ENCODE measurements around the gene GPX6.

Gene GPX6, protein sequence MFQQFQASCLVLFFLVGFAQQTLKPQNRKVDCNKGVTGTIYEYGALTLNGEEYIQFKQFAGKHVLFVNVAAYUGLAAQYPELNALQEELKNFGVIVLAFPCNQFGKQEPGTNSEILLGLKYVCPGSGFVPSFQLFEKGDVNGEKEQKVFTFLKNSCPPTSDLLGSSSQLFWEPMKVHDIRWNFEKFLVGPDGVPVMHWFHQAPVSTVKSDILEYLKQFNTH

DNA sequence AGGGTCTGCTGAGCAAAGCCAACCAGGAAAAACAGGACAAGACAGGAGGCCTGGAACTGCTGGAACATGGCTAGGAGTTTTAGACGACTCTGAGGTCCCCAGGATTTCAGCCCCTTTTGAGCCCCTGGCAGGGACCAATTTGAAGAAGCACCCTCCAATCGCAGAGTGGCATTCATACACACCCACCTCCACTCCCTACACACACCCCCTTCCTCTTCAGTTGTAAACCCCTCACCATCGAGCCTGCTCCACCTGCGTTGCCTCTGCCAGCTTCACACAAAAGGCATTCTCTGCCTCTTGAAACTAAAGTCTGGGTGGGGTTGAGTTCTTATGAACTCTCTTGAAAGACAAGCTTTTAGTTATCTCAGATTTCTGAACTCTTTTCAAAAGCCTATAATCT, at the start of gene GPX6:
GPX6 (minus strand) TSS at position 118 of the 400 bp plus-strand sequence; CDS start at position 68, 50 bp downstream.
- no peak within 1 kb of the TSS for H3K27ac ChIP-seq
- TF ChIP-seq, protein P1, sequence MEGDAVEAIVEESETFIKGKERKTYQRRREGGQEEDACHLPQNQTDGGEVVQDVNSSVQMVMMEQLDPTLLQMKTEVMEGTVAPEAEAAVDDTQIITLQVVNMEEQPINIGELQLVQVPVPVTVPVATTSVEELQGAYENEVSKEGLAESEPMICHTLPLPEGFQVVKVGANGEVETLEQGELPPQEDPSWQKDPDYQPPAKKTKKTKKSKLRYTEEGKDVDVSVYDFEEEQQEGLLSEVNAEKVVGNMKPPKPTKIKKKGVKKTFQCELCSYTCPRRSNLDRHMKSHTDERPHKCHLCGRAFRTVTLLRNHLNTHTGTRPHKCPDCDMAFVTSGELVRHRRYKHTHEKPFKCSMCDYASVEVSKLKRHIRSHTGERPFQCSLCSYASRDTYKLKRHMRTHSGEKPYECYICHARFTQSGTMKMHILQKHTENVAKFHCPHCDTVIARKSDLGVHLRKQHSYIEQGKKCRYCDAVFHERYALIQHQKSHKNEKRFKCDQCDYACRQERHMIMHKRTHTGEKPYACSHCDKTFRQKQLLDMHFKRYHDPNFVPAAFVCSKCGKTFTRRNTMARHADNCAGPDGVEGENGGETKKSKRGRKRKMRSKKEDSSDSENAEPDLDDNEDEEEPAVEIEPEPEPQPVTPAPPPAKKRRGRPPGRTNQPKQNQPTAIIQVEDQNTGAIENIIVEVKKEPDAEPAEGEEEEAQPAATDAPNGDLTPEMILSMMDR (conservative IDR thresholded peaks at IDR 0.05) = no peak
- no peak for TF ChIP-seq ZFX (IDR thresholded peaks at IDR 0.05)

DNA sequence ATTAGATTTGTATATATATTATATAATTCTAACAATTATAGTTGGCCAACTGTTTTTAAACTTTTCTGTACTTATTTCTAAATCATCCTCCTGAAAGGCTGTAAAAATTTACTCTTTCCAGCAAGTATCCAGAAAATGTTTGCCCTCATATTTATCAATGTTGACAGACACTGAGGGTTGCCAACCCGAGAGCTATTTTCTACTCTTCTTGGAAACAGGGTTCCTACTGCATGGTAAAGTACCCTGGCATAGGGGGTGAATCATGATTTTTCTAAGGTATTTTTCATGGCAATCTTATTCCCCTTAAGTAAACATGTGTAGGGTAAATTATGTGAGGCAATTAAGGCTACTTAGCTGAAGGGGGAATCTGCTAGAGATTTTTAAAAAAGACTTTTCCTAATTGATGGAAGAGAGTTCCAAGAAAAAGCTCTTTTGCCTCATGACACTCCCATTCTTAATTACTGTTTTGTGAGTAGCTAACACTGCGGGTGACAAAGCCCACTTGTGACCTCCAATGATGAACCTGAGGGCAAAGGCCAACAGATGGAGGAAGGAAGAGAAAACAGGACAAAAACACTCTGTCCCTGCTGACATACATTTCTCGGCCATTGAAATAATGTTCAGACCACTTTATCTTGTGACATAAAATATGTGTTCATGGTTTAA, 48.0 kb upstream of the GPX6 start:
- no peak overlapping the region for H3K27ac ChIP-seq
- TF ChIP-seq, protein P1 (conservative IDR thresholded peaks at IDR 0.05) = no peak
- no peak for TF ChIP-seq ZFX (IDR thresholded peaks at IDR 0.05)

DNA sequence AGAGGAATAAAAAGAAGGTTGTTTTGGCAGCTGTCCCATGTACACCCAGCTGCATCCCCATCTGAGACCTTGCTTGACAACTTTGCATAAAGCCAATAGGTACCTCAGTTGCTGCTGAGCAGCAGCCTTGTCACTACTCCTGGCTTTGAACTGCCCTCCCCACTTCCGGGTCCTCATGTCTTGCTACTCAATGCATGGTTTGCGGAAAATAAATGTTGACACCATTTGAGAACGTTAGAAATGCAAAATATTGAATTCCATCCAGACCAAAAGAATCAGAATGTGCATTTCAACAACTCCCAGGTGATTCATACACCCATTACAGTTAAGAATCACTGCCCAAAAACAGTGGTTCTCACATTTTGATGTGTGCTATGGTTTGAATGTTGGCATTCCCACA, 43.0 kb upstream of the GPX6 start:
- H3K27ac ChIP-seq = no peak overlapping the region

DNA sequence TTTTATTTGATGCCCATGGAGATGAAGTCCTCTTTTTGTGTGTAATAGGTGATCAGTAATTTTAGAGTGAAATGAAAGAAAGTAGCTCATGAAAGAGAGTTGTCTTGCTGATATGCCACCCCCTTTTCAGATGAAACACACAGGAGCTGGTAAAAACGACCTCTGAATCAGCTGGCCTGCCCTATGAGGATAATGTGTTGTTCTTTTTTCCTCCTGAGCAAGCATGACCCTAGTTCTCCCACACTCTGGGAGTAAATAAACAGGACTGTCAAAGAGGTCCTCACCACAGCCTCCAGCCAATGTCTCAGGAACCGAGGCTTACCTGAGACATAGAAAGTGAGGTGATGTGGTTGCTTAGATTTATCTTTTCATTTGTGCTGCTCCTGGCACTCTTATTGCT, 39.5 kb upstream of the GPX6 start:
- H3K27ac ChIP-seq = no peak overlapping the region
- TF ChIP-seq, protein P1 (conservative IDR thresholded peaks at IDR 0.05) = no peak
- no peak for TF ChIP-seq ZFX (IDR thresholded peaks at IDR 0.05)

More for the DNA sequence above, 43.0 kb upstream of the GPX6 start:
- TF ChIP-seq, protein P1 (conservative IDR thresholded peaks at IDR 0.05) = no peak
- TF ChIP-seq ZFX (IDR thresholded peaks at IDR 0.05) = no peak

DNA sequence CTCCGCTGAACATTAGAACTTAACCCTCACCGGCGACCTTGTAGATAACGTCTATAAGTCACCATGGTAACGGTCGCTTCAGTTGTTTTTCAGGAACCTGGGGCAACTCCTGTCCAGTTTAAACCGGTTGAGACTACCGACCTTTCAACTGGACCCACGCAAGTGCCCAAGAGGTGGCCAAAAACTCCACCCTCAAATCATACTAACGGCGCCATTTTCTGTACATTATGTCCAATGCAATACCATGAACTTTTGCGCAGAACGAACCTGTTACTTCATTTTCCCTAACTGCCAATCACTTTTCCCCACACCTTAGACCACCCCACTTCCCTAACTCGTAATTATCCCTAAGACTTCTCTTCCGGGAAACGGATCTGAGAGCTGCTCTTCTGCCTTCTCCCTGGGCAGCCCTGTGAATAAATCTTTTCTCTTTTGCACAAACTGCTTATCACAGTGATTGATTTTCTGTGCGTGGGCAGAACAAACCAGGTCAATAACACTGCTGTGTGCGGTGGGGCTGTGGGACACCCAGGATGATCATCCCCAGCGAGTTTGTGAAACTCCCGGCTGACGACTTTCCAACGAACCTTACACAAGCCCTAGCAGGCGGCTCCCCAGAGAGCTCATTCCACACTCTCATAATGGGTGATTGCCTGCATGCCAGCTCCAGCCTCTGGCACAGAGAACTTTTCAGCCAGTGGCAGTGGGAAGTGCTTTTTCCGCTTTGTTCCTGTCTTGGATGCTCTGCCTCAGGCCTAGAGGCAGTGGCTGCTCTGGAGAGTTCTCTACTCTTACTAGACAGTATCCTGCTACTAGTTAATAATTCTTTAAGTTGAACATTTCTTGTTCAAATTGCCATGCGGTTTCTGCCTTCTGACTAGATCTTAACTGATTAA, 38.6 kb upstream of the GPX6 start:
- TF ChIP-seq, protein P1 (conservative IDR thresholded peaks at IDR 0.05) = no peak
- TF ChIP-seq ZFX (IDR thresholded peaks at IDR 0.05) = no peak
- H3K27ac ChIP-seq = no peak overlapping the region

DNA sequence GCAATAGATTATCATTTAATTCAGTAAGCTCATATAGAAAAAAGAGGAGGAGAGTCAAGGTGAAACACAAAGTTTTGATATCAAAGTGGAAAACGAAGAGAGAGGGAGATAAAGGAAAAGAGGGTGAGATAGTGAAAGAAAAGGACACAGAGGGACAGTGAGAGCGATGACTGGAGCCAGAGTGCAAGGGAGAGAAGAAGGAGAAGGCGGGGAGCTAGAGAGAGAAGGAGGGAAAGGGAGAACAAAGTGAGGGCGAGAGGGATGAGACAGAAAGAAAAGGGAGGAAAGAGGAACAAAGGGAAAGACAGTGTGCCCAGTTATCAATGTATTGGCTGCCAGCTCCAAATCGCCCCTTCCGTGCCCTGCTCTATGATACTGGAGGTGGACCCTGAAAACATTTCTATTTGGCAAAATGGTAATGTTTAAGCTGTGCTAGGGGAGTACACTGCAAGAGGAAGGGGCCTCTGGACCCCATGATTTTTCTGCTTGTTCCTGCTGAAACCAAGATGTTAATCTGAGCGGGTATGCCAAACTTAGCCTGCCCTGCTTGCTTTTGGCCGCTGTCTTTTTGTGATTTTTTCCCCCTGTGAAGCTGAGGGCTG, 37.9 kb upstream of the GPX6 start:
- H3K27ac ChIP-seq = no peak overlapping the region
- TF ChIP-seq, protein P1 (conservative IDR thresholded peaks at IDR 0.05) = no peak
- no peak for TF ChIP-seq ZFX (IDR thresholded peaks at IDR 0.05)
